ENCODE data around the gene FGD5.

Gene FGD5

DNA sequence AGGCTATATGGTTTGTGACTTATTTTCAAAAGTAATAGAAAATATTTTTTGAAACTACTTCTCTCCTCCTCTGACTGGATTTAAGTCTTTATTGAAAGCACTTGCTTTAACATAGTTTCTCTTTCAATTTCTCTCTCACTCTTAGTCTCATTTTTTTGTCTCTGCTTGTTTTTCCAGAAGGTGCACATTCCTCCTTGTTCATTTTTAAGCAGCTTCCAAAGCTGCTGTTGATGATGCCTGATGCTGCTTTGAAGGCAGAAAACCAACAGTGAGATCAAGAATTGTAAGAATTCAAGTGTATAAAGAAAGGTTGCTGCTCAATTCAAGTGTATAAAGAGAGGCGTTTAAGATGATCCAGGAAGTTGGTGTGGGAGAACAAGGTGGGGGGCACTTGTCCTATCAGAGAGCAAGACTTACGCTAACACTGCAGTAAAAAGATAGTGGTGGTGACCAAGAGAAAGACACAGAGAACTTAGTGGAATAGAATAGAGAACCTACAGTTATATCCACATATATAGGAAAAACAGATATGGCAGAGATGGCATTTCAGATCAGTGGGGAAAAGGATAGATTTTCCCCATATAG lies 140.7 kb downstream of the FGD5 start:
- DNase-seq (ENCODE audit: low read depth in 1 of 2, low spot score in 1 of 2): no peak

- no peak for DNase-seq (ENCODE audit: low read depth in 1 of 2, low spot score in 1 of 2)
These were observed 144.0 kb downstream of the FGD5 start for GRCh38 chr3:14962762-14963161.

DNA sequence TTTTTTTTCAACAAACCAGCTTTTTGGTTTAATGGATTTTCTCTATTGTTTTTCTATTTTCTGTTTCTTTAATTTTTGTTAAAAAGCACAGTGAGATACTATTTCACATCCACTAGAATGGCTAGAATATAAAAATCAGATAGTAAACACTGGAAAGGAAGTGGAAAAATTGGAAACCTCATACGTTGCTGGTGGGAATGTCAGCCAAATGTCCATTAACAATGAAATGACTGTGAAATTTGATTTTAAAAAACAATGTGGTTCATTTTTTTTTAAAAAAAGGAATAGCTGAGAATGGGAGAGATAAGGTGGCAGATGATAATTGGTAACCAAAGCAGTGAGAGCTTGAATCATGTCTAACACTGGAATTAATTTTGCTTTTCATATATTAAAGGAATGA lies 148.5 kb downstream of the FGD5 start:
- no peak for DNase-seq (ENCODE audit: low read depth in 1 of 2, low spot score in 1 of 2)

DNA sequence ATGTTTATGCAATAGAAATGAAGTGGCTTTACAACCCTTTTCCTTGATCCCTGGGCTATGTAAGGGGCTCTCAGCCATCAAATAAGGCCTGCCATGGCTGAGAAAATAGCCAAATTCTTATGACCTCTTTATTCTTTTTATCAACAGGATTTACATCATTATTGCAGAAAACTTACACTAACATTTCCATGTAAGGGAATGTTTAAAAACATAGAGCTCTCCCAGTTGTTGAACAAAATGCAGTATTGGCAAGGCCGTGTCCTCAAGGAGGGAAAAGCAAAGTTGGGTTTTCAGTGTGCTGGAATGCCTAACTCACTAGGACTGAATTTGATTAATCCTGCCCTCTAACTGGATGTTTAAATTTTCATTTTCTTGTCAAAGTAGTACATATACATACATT lies 150.9 kb downstream of the FGD5 start:
- no peak for DNase-seq (ENCODE audit: low read depth in 1 of 2, low spot score in 1 of 2)

- no peak for DNase-seq (ENCODE audit: low read depth in 1 of 2, low spot score in 1 of 2)
These were observed 157.6 kb downstream of the FGD5 start for GRCh38 chr3:14976317-14976716.

DNA sequence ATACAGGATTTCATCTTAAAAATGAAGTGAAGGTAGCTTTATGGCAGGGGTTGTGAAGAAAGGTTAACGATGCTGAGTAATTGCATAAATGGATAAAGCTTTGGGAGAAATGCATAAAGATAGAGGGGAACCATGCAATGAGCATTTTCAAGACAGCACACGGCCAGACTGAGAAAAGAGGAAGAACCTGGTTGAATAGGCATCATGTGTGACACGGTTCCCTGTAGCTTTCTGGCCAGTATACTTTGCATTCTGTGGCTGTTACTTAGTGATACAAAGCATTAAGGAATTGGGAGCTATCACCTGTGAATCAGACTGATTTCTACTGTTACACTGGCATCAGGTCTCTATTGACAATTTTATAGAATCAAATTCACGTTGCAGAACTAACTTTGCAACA lies 161.9 kb downstream of the FGD5 start:
- DNase-seq (ENCODE audit: low read depth in 1 of 2, low spot score in 1 of 2): no peak

Data from stimulated activated CD4-positive, alpha-beta T cell treated with anti-CD3 and anti-CD28 coated beads, Interleukin-15, amount 100 ng/mL, for 1 hour (primary cell).